ENCODE results near the gene UGDH.
"Not testable (repeated sequence)": the region's sequence is repeated elsewhere in the genome, so short reads cannot be mapped to it uniquely, and the experiment has no call there.

UGDH gene

DNA sequence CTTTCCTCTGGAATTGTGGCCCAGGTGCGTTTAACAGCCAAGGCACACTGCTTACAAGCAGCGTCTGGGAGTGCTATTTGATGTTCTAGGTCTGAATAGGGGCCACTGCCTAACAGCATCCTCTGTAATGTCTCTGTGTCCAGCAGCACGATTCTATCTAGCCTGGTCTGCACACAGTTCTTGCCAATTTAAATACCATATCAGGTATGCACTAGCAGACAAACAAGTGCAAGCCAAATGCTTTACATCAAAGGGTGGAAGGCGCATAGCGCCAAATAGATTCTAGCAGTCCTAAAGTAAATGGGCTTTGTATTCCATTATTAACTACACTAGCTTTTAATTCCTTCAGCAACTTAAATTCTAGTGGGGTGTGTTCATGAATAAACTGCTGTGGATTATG lies 15.8 kb upstream of the UGDH start:
- TF ChIP-seq, protein P1, sequence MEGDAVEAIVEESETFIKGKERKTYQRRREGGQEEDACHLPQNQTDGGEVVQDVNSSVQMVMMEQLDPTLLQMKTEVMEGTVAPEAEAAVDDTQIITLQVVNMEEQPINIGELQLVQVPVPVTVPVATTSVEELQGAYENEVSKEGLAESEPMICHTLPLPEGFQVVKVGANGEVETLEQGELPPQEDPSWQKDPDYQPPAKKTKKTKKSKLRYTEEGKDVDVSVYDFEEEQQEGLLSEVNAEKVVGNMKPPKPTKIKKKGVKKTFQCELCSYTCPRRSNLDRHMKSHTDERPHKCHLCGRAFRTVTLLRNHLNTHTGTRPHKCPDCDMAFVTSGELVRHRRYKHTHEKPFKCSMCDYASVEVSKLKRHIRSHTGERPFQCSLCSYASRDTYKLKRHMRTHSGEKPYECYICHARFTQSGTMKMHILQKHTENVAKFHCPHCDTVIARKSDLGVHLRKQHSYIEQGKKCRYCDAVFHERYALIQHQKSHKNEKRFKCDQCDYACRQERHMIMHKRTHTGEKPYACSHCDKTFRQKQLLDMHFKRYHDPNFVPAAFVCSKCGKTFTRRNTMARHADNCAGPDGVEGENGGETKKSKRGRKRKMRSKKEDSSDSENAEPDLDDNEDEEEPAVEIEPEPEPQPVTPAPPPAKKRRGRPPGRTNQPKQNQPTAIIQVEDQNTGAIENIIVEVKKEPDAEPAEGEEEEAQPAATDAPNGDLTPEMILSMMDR (IDR thresholded peaks at IDR 0.05; ENCODE audit: low read depth, low read length): no peak

DNA sequence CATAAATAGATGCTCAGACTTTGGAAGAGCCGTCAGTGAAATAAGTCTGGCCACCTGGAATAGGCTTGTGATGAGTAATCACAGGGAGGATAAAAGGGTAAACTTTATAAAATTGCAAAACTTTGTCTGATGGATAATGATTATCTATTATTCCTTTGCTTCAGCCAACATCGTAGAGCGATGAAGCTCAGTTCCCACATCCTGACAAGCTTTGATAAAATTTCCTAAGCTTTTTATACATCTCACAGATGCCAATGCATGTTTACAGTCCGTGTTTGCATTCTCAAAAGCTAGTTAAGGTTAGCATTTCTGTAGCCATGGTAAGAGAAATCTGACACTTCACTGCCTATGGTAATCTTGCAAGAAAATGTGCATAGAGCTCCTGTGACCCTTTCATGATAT lies 15.4 kb upstream of the UGDH start:
- H3K4me3 ChIP-seq (ENCODE audit: low read depth, low read length): no peak overlapping the region
- TF ChIP-seq, protein P1 (IDR thresholded peaks at IDR 0.05; ENCODE audit: low read depth, low read length): no peak

More for the DNA sequence above, 15.8 kb upstream of the UGDH start:
- H3K4me3 ChIP-seq (ENCODE audit: low read depth, low read length): no peak overlapping the region

DNA sequence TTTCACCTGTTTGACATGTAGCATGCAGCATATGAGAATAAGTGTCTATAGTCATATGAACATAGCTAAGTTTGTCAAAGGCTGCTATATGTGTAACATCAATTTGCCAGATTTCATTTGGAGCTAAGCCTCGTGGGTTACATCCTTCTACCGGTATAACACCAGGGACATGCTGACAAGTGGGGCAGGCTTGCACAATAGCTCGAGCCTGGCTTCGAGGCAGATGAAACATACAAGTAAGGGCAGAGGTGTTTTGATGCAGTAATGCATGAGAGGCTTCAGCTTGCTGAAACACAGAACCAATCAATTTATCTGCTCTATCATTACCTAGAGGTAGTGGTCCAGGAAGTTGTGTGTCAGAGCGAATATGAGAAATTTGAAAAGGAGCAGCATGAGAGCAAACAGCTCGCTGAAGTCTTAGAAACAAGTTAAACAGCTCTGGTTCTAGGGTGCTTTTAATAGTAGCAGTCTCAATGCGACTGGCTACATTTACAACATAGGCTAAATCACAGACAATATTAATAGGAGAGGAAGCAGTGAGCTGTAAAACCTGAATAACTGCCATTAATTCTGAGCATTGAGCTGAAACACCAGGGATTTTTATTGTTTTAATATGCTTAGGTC lies 14.9 kb upstream of the UGDH start:
- no peak overlapping the region for H3K4me3 ChIP-seq (ENCODE audit: low read depth, low read length)
- TF ChIP-seq, protein P1 (IDR thresholded peaks at IDR 0.05; ENCODE audit: low read depth, low read length): no peak

DNA sequence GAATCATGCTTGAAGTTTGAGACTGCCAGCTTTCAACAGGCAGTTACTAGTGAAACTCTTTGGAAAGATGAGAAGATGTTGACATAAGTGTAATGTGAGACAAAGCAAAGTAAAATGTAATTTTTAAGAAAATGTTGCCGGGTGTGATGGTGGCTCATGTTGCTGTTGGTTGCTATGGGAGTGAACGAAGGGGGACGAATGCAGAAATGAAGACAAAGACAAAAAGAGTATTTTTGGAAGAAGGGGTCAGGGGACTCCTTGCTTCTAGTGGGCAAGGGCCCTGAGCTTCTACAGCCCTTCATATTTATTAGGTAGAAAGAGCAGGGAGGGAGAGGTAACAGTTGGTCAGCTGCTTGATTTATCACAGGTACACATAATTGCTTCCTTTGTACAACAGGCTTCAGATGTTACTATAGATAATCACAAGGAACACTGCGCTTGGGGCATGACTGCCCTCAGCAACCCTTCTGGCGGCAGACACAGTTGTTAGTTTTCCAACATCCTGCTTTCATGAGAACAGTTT lies 11.9 kb upstream of the UGDH start:
- TF ChIP-seq, protein P1 (IDR thresholded peaks at IDR 0.05; ENCODE audit: low read depth, low read length): no peak
- H3K4me3 ChIP-seq (ENCODE audit: low read depth, low read length): no peak overlapping the region

DNA sequence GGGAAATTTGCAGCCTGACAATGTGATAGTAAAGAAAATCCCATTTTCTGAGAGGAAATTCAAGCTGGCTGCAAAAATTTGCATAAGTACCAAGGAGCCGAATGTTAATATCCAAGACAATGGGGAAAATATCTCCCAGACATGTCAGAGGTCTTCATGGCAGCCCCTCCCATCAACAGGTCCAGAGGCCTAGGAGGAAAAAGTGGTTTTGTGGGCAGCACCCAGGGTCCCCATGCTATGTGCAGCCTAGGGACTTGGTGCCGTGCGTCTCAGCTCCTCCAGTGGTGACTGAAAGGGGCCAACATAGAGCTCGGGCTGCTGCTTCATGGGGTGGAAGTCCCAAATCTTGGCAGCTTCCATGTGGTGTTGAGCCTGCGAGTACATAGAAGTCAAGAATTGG lies 6.3 kb upstream of the UGDH start:
- H3K4me3 ChIP-seq (ENCODE audit: low read depth, low read length): no peak overlapping the region
- TF ChIP-seq, protein P1 (IDR thresholded peaks at IDR 0.05; ENCODE audit: low read depth, low read length): no peak

DNA sequence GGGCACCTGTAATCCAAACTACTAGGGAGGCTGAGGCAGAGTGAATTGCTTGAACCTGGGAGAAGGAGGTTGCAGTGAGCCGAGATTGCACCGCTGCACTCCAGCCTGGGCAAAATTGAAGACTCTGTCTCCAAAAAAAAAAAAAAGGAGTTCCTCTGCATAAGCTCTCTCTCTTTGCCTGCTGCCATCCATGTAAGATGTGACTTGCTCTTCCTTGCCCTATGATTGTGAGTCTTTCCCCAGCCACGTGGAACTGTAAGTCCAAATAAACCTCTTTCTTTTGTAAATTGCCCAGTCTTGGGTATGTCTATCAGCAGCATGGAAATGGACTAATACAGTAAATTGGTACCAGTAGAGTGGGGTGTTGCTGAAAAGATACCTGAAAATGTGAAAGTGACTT lies 5.0 kb upstream of the UGDH start:
- H3K4me3 ChIP-seq (ENCODE audit: low read depth, low read length): not testable (repeated sequence)

DNA sequence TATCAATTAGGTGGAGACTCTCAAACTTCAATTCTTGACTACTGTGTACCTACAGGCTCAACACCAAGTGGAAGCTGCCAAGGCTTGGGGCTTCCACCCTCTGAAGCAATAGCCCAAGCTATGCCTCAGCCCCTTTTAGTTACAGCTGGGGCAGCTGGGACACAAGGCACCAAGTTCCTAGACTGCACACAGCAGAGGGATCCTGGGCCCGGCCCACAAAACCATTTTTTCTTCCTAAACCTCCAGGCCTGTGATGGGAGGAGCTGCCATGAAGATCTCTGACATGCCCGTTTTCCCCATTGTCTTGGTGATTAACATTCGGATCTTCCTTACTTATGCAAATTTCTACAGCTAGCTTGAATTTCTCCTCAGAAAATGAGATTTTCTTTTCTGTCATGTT lies 3.4 kb upstream of the UGDH start:
- TF ChIP-seq, protein P1 (IDR thresholded peaks at IDR 0.05; ENCODE audit: low read depth, low read length): no peak

DNA sequence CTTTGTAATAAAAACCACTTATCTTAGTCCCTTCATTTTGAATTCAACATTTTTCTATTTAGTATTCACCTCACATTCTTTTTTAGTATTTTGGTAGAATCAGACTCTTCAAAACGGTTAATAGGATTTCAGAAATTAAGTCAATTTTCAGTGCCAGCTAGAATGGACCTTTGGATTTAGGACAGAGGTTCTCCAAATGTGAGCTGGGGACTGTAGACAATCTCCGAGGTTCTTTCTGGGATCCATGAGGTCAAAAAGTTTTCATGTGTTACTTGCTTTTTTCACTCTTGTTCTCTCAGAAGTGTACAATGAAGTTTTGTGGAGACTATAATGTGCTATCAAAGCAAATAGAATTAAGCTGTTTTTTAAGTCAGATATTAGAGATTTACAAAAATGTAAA lies 2.3 kb upstream of the UGDH start:
- H3K4me3 ChIP-seq (ENCODE audit: low read depth, low read length): no peak overlapping the region
- TF ChIP-seq, protein P1 (IDR thresholded peaks at IDR 0.05; ENCODE audit: low read depth, low read length): no peak

More for the DNA sequence above, 3.4 kb upstream of the UGDH start:
- no peak overlapping the region for H3K4me3 ChIP-seq (ENCODE audit: low read depth, low read length)

Data from WI38 (cell line).